ENCODE measurements around the gene SFXN5. TPM values are rescaled to one million over a fixed set of nuclear protein-coding genes. Genes with fewer than 3 reads are reported as not detected.

The SFXN5 gene
- total RNA-seq, 2 donors from 2014 or later = 16.6 to 18.1 TPM

- H3K27me3 ChIP-seq (replicated peaks; ENCODE audit: insufficient read depth) = peaks cover 5% of the 10 kb centered on the region
These were observed 176.4 kb downstream of the SFXN5 start for GRCh38 chr2:72895154-72895553.

DNA sequence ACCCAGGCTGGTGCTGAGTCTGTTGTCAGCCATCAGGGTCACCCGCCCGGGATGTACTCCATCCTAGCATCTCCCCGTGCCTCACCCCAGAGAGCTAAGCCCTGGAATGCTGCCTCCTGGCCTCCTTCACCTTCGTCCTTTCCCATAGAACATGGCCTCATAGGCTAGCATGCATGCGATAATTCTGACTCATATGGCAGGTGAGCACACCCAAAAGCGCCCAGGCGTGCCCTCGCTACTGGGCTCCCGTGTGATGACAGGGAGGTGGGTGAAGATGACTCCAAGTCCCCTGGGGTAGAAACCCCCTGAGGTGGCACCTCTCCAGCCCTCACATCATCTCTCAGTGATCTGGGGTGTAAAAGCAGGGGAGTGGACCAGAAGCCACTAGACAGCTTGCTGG, 177.0 kb downstream of the SFXN5 start:
- peaks cover 3 to 11% of the 10 kb centered on the region in 2 donors for H3K4me1 ChIP-seq (ENCODE audit: control insufficient read depth in 1 of 2, low read depth in 2 of 2)
- ATAC-seq (ENCODE audit: insufficient number of reproducible peaks, low FRiP score, low read depth) (no peak), DNase-seq (ENCODE audit: low spot score) (no peak)
- TF ChIP-seq CTCF (IDR thresholded peaks at IDR 0.05) = no peak
- no peak overlapping the region for H3K27ac ChIP-seq
- no peaks in the 10 kb centered on the region for H3K36me3 ChIP-seq
- peaks cover 5% of the 10 kb centered on the region for H3K27me3 ChIP-seq (replicated peaks; ENCODE audit: insufficient read depth)
- no peaks in the 10 kb centered on the region for H3K9me3 ChIP-seq
- no peak overlapping the region for H3K4me3 ChIP-seq

More at GRCh38 chr2:72895154-72895553, 176.4 kb downstream of the SFXN5 start:
- no peak for DNase-seq (ENCODE audit: low spot score)
- no peak overlapping the region for H3K4me3 ChIP-seq
- no peak for ATAC-seq (ENCODE audit: insufficient number of reproducible peaks, low FRiP score, low read depth)
- no peaks in the 10 kb centered on the region for H3K9me3 ChIP-seq
- H3K4me1 ChIP-seq (ENCODE audit: control insufficient read depth in 1 of 2, low read depth in 2 of 2) = peaks cover 3 to 11% of the 10 kb centered on the region in 2 donors
- H3K36me3 ChIP-seq = no peaks in the 10 kb centered on the region
- no peak for TF ChIP-seq CTCF (IDR thresholded peaks at IDR 0.05)
- H3K27ac ChIP-seq = no peak overlapping the region

DNA sequence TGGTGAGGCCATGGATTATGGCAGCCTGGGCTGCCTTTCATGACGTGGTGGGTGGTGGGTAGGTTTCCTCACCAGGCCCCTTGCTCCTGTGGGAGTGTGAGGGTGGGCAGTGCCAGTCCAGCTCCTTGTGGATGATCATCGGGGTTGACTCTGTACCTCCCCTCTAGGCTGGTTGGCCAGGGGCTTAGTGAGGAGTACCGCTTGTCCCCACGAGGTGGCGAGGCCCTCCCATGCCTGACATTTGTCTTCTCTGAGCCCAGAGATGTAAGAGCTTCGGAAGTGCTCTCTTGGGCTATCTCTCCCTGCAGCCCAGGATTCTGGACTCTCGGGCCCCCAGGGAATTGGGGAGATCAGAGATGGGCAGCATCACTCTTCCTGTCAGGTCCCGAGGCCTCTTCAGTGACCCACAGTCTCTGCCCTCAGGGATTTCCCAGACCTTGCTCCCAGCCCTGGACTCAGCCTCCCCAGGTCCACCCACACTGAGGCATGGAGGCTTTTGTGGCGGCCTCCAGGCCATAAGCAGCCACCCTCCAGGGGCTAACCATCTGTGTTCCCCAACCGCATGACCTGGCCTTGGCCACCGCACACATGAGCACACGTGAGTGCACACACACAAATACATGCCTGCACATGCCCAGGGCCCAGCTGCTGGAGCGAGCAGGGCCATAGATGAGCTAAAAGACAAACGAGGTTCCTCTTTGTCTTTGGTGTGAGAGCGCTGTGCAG, 177.8 kb downstream of the SFXN5 start:
- no peak overlapping the region for H3K4me3 ChIP-seq
- no peaks in the 10 kb centered on the region for H3K9me3 ChIP-seq
- peaks cover 5% of the 10 kb centered on the region for H3K27me3 ChIP-seq (replicated peaks; ENCODE audit: insufficient read depth)
- ATAC-seq (ENCODE audit: insufficient number of reproducible peaks, low FRiP score, low read depth) (no peak), DNase-seq (ENCODE audit: low spot score) (no peak)
- no peaks in the 10 kb centered on the region for H3K36me3 ChIP-seq
- TF ChIP-seq CTCF (IDR thresholded peaks at IDR 0.05) = peak; percentile 63
- no peak overlapping the region for H3K27ac ChIP-seq
- H3K4me1 ChIP-seq (ENCODE audit: control insufficient read depth in 1 of 2, low read depth in 2 of 2) = peaks cover 3 to 17% of the 10 kb centered on the region in 2 donors

DNA sequence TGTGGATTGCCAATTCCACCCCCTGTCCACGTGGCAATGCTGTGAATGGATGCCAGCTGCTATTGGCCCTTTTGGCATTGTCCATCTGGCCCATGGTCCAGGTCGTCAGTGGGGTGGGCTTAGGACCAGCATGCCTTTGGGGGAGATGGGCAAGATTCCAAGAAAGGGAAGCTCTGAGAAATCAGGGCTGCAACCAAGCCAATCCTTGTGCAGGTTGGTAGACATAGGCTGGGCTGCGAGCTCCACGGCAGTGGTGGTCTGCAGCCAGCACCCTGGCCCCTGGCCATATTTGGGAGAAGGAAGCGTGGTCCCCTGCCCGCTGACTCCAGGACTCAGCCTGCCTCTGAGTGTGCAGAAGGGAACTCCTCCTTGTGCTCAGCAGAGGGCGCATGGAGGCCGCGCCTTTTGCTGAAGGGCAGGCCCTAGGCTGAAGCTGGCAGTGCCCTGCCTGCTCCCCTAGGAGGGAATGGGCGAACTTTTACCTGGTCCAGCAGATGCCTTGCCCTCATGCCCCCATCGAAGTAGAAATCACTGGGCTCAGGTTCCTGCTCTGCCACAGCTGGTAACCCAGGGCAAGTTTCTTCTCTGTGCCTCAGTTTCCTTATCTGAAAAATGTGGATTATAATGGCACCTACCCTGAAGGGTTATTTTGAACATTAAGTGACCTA, 178.9 kb downstream of the SFXN5 start:
- H3K4me1 ChIP-seq (ENCODE audit: control insufficient read depth in 1 of 2, low read depth in 2 of 2) = peaks cover 10 to 26% of the 10 kb centered on the region in 2 donors

More for the DNA sequence above, 178.9 kb downstream of the SFXN5 start:
- no peaks in the 10 kb centered on the region for H3K36me3 ChIP-seq
- H3K27me3 ChIP-seq (replicated peaks; ENCODE audit: insufficient read depth) = peaks cover 5% of the 10 kb centered on the region
- H3K9me3 ChIP-seq = no peaks in the 10 kb centered on the region
- ATAC-seq (ENCODE audit: insufficient number of reproducible peaks, low FRiP score, low read depth) = no peak
- no peak overlapping the region for H3K4me3 ChIP-seq
- H3K27ac ChIP-seq = no peak overlapping the region
- no peak for DNase-seq (ENCODE audit: low spot score)
- TF ChIP-seq CTCF (IDR thresholded peaks at IDR 0.05) = peak; percentile 72

Other genes starting within 250 kb of the SFXN5 start
- gene EXOC6B, start 245.7 kb downstream of the SFXN5 start, total RNA-seq = 10 to 100 TPM; 29.6 to 44.5 TPM
- 10 to 100 TPM; 26.1 to 42.6 TPM for gene SPR, start 184.3 kb downstream of the SFXN5 start, total RNA-seq
- not detected for gene EMX1, start 154.2 kb downstream of the SFXN5 start, total RNA-seq
- 10 to 100 TPM; 62.4 to 78.8 TPM for gene RAB11FIP5, start 41.2 kb upstream of the SFXN5 start, total RNA-seq
- not detected for gene NOTO, start 130.9 kb upstream of the SFXN5 start, total RNA-seq
- 10 to 100 TPM; 12.6 to 16.2 TPM for gene SMYD5, start 142.5 kb upstream of the SFXN5 start, total RNA-seq
- 10 to 100 TPM; 19.9 to 24.5 TPM for gene PRADC1, start 161.5 kb upstream of the SFXN5 start, total RNA-seq
- 100 to 1,000 TPM; 121 to 144 TPM for gene CCT7, start 162.6 kb upstream of the SFXN5 start, total RNA-seq
- gene FBXO41, start 212.8 kb upstream of the SFXN5 start, total RNA-seq = 1 to 10 TPM; 3.5 to 6.1 TPM
- not detected for gene EGR4, start 221.8 kb upstream of the SFXN5 start, total RNA-seq